Right renal cortex interstitium (tissue), 3 donors: ENCODE measurements around the gene GAS2. TPM values are rescaled to one million over a fixed set of nuclear protein-coding genes. Genes with fewer than 3 reads are reported as not detected.
A peak's percentile ranks its signal among the peaks of the same experiment; 100 is the strongest.

ENCODE experiments used
- DNase-seq, 3 donors: peaks; one replicate each; pipeline ENCODE4 v3.0.0-alpha.2; 2013; ENCODE audit warnings: low read depth in 3 of 3, low spot score in 2 of 3
- polyA plus RNA-seq, 3 donors: library from polyadenylated mRNA; unstranded; fragments of 120-200 nt; gene quantifications; one replicate each; pipeline ENCODE4 v1.2.1, GENCODE V29; 2013; ENCODE audit not compliant: insufficient read length in 3 of 3

The GAS2 gene
- polyA plus RNA-seq, 3 donors, result 10.6 to 12.7 (median 10.8) TPM

DNA sequence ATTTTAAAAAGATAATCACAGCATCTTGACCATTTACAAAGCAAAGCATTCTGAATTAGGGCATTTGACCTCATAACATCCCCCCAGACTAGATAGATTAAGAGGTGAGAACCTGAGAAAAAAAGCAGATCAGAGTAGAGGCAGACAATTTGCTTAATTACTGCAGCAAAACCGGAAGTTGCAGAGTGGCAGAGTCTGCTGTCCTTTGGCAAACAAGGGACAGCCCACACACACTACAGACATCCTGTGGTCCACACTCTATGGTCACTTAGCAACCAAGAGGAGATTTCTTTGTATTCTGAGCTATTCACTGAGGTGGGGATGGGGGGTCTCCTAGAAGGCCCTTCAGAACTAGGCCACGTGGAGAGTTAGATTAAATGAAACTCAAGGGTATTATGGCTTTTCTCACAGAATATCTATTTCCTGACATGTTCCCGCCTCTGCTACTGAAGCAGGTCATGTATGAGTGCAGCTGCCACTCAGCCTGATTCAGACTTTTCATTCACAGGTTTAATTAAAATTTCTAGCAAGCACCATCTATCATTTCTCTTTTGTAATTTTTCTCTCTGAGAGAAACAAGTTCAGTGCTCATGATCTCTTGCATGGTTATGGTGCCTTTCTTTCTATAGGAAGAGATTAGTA, 114.7 kb downstream of the GAS2 start:
- no peak for DNase-seq

- DNase-seq, result no peak
Observed at GRCh38 chr11:22785251-22785650, 118.8 kb downstream of the GAS2 start.

GRCh38 chr11:22786475-22786874, 120.1 kb downstream of the GAS2 start:
- DNase-seq, result no peak

DNA sequence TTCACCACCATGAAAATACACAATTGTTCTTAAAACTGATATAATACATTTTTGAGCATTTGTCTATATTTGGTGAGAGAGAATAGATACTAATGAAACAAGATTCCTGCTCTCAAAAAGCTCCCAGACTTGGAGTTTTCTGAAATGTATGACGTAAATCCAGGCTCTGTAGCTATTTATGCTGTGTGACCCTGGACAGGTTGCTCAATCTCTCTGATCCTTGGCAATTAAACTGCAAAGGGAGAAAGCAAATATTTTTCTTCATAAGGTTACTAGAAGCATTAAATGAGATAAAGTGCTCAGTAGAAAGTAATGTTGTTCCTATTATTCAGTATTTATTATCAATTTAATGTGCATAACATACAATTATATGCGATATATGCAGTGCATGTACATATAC, 120.6 kb downstream of the GAS2 start:
- DNase-seq, result no peak

GRCh38 chr11:22787551-22788162, 121.2 kb downstream of the GAS2 start:
- DNase-seq, result peak in 1 of 3 donors; percentile 26

GRCh38 chr11:22792497-22792896, 126.1 kb downstream of the GAS2 start:
- DNase-seq, result no peak

GRCh38 chr11:22795914-22796313, 129.5 kb downstream of the GAS2 start:
- no peak for DNase-seq

GRCh38 chr11:22797047-22797446, 130.6 kb downstream of the GAS2 start:
- DNase-seq, result no peak

DNA sequence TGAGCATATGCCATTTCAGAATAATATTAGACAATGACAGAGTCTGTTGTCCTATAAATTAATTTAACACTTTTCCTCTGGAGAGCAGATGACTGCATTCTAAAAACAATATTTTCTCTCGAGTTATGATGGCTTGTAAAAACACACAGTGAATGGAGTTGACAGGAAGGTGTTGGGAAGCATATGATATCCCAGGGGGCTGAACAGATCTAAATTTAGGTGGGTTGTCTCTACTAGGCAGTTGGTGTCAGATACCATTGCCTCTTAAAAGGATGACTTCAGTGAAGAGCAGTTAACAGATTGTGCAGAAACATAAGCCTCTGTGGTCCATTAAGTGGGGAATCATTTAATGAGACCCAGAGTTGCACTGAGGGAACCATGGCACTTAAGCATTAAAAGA, 132.5 kb downstream of the GAS2 start:
- DNase-seq, result no peak

DNA sequence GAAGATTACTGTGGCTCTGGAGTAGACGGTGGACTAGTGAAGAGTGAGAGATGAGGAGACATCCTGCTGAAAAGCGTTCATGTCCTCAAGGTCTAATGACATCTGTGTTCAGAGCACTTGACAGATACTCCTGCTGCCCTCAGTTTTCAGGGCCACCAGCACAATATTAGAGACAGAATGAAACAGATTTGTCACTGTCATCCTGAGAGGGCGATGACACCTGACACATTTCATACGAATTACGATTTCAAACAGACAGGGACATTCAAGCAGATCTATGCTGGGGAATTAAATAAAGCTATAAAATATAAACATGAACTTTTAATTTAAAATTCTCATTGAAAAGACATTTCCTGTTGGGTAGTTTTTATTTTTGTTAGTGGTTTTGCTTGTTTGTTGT, 134.1 kb downstream of the GAS2 start:
- no peak for DNase-seq

DNA sequence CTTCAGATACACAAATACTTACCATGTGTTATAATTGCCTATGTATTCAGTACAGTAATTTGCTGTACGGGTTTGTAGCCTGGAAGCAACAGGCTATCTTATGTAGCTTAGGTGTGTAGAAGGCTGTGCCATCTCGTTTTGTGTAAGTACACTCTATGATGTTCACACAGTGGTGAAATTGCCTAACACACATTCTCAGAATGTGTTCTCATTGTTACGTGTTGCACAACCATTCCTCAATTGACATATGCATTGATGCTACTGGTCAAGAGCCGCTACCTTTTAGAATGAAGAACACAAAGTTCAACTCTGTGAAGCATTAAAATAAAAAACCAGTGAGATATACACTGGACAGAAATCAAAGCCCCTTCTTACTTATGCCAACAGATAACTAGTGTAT, 136.4 kb downstream of the GAS2 start:
- DNase-seq, result no peak

DNA sequence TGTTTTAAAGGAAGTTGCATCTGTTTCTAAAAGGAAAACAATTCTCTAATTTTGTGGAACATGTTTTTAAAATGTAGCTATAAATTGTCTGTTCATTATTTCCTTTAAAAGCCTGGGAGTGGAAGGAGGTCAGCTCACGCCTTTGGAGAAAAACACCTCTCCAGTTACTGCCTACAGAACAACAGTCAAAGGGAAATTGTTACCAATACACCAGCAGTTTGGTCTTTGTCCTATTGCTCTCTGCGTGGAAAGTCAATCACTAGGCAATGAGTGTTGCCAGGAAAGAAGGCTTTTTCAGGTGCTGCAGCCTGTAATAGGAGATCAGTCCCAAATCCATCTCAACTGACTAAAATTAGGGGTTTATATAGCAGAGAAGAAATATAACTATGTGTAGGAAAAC, 141.0 kb downstream of the GAS2 start:
- no peak for DNase-seq

- DNase-seq, result no peak
Observed at GRCh38 chr11:22807855-22808570, 141.6 kb downstream of the GAS2 start.

DNA sequence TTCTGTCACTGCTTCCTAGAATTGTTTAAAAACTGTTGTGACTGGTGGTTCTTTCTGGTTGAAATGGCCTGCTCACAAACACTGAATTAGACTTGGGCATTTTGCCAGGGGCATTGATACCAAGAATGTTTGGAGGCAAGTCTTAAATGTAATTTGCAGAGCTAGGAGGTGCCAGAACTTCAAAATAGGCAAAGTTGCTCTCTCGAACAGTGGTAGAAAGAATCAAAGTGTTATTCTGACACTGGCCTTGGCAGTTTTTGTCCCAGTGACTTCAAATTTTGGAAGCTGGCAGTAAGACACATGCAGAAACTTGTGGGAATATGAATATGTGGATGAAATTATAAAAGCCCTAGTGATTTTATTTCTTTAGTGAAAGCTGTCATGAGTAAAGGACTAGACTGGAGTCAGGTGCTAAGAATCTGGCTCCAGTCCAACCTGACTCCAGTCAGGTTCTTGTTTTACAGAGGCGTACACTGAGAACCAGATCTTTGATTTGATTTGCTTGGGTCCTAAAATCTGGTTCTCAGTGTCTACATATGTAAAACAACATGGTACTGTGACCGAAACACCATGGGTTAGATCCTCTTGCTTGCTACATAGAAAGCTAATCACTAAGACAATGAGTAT, 142.3 kb downstream of the GAS2 start:
- no peak for DNase-seq

GRCh38 chr11:22809893-22810292, 143.5 kb downstream of the GAS2 start:
- no peak for DNase-seq

DNA sequence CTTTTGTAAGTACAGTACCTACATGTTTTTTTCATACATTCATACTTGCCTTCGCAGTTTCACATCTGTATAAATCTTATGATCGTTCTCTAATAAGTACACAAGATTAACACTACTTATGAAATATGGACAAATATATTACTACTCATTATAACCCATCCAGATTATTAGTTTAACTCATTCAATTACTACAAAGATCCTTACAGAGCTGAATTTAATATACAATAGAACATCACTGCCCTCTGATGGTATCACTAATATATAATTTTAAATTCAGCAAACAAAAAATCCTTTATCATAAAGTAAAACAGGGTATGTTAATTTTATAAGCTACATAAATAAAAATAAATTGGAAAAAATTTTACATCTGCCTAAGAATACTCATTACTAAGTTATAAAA, 155.8 kb downstream of the GAS2 start:
- no peak for DNase-seq

- DNase-seq, result no peak
Observed at GRCh38 chr11:22828373-22828772, 162.0 kb downstream of the GAS2 start.

DNA sequence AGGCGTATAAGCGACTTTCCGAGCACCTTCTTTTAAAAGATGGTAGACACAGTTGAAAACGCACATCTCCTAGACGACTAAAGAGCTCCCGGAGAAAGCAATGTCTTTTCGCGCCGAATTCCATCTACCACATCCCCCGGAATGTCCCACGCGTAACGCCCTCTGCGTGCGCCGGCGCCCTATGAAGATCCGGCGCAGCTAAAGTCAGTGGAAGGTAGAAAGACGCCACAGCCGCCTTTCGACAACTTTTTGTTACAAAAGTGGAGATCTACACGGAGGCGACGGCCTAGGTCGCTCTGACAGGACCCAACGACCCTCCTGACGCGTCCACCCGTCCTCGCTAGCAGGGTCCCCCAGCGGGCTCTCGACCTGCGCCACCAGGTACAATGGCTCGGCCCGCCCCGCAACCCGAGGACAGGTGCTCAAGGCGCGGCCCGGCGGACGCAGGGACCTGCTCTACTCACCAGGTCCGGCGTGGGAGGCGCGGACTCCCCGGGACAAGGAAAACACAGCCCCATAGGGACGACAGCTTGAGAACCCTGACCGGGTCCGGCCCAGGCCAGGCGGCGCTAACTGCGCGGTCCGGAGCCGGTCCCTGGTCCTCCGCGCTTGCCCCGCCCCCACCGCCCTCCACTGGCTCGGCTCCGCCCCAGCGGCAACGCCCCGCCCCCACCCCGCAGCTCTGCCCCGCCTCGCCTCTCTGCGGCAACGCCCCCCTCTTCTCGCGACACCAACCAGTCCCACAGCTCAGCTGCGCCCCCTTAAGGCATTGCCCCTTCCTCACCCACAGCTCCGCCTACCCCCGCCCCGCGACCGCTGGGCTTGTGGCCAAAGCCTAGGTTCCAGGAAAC, 163.0 kb downstream of the GAS2 start, which contains the start of gene SVIP:
SVIP (minus strand) TSS at position 571 of the 851 bp plus-strand sequence; CDS start at position 518, 53 bp downstream.
- DNase-seq, result peak; percentile 72 to 83 (median 80)

GRCh38 chr11:22830082-22830414, 163.6 kb downstream of the GAS2 start:
- DNase-seq, result no peak

GRCh38 chr11:22832315-22833015, 166.1 kb downstream of the GAS2 start:
- no peak for DNase-seq
